ENCODE measurements around the gene VPS13D. TPM values are rescaled to one million over a fixed set of nuclear protein-coding genes. Genes with fewer than 3 reads are reported as not detected.

VPS13D gene
- polyA plus RNA-seq, 1 experiment, result 22.3 TPM

DNA sequence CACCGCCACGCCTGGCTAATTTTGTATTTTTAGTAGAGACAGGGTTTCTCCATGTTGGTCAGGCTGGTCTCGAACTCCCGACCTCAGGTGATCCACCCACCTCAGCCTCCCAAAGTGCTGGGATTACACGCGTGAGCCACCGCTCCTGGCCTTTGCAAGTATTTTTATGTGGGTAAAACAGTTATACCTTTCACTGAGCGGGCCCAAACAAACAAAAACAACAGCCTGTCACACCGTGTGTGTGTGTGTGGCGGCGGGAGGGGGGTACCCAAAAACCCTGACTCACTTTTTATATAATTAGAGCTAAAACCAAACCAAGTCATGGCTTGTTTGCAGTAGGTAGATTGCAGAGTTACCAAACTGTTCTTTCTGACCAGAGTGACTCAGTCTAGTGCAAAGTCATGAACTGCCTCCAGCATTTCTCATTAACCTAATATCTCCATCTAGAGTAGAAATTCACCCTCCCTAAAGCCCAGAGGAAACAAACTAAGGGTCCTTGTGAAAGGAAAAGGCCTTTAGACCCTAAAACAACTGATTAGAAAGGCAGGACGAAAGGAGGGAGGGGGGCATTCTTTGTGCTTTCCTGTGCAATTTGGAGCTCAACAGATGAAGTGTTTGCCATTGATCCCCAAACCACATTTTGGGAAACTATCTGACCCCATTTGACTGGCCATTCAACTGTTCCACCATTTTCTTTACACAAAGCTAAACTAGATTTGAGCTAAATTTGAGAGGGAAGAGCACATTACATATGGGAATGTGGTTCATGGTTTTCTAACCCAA is 207.2 kb downstream of the VPS13D start:
- no peak overlapping the region for H3K4me3 ChIP-seq (ENCODE audit: low read depth, low read length)
- no peaks in the 10 kb centered on the region; the same call in 1 of the 2 replicates for H3K36me3 ChIP-seq (ENCODE audit: control insufficient read depth, insufficient read depth, low read length)
- ChIA-PET CTCF (interaction anchor here (0.7 to 1.5 kb wide), 3 partner anchors 11 to 182 kb away, joined by 3 to 4 read pairs (median 3); no protein-coding TSS in a partner anchor), POLR2A (no interaction called here)
- TF ChIP-seq CTCF (IDR thresholded peaks at IDR 0.05; ENCODE audit: insufficient read depth, low read depth, low read length), result 0 out of 2 replicates have a peak, but pooled peaks have one; percentile 1
- H3K27me3 ChIP-seq (ENCODE audit: control insufficient read depth, insufficient read depth, low read length), result no peaks in the 10 kb centered on the region
- DNase-seq (ENCODE audit: low read depth), result peak; percentile 54

DNA sequence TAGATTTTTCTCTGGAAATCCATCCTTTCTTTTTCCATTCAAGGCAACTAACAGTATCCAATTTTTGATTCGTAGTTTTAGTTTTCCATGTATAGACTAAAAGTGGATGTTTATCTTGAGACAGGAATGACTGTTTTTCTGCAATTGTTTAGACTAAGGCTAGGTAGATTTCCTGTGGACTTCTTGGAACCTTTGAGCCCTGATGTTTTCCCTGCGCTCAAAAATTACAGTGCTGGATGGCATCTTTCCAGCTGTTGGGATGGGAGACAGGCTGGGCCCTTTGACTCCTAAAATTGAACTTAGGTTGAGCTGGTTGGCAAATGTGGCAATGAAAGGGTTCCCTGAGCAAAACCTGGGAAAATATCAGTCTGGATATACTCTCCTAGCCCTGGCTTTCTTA is 207.8 kb downstream of the VPS13D start:
- Histone ChIP-seq H3K27me3 (ENCODE audit: control insufficient read depth, insufficient read depth, low read length) (no peaks in the 10 kb centered on the region), H3K4me3 (ENCODE audit: low read depth, low read length) (no peak overlapping the region), H3K36me3 (ENCODE audit: control insufficient read depth, insufficient read depth, low read length) (no peaks in the 10 kb centered on the region; the same call in 1 of the 2 replicates)
- POLR2A ChIA-PET, result no interaction called here
- CTCF ChIA-PET, result interaction anchor here (1.0 to 1.5 kb wide), 2 partner anchors 11 to 31 kb away, joined by 3 to 4 read pairs; no protein-coding TSS in a partner anchor
- no peak for DNase-seq (ENCODE audit: low read depth)
- no peak for TF ChIP-seq CTCF (IDR thresholded peaks at IDR 0.05; ENCODE audit: insufficient read depth, low read depth, low read length)

DNA sequence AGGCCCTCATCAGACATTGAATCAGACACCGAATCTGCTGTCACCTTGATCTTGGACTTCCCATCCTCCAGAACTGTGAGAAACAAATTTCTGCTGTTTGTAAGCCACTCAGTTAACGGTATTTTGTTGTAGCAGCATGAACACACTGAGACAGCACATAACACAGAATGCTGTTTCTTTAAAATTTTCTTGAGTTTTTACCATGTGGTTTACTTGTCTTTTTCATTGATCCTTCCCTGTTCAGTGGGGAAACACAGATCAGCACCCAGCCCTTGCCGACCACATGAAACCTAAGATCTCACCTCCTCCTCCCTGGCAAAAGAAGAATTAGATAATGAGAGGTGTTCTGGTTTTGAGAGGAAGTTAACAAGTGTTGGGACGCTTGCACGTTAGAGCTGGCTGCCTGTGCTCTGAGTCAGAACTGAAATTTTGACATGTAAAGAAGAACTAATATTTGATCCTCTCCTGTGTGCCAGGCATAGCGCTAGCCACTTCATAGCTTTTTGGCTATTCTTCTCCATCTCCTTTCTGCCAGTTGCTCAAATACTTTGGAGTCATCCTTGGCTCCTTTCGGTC is 208.6 kb downstream of the VPS13D start:
- DNase-seq (ENCODE audit: low read depth), result no peak
- no peak for TF ChIP-seq CTCF (IDR thresholded peaks at IDR 0.05; ENCODE audit: insufficient read depth, low read depth, low read length)
- Histone ChIP-seq H3K4me3 (ENCODE audit: low read depth, low read length) (no peak overlapping the region), H3K27me3 (ENCODE audit: control insufficient read depth, insufficient read depth, low read length) (no peaks in the 10 kb centered on the region), H3K36me3 (ENCODE audit: control insufficient read depth, insufficient read depth, low read length) (no peaks in the 10 kb centered on the region; the same call in 1 of the 2 replicates)
- POLR2A ChIA-PET, result no interaction called here
- CTCF ChIA-PET, result interaction anchor here (0.8 to 1.5 kb wide), 3 partner anchors 10 to 31 kb away, joined by 3 to 6 read pairs (median 3); no protein-coding TSS in a partner anchor

- POLR2A ChIA-PET, result no interaction called here
- CTCF ChIA-PET, result interaction anchor here (0.7 to 1.4 kb wide), 3 partner anchors 13 to 32 kb away, joined by 3 to 6 read pairs (median 3); no protein-coding TSS in a partner anchor
These were observed 209.2 kb downstream of the VPS13D start for GRCh38 chr1:12439073-12439472.

More at GRCh38 chr1:12439073-12439472, 209.2 kb downstream of the VPS13D start:
- no peak for DNase-seq (ENCODE audit: low read depth)
- no peak for TF ChIP-seq CTCF (IDR thresholded peaks at IDR 0.05; ENCODE audit: insufficient read depth, low read depth, low read length)
- Histone ChIP-seq H3K27me3 (ENCODE audit: control insufficient read depth, insufficient read depth, low read length) (no peaks in the 10 kb centered on the region), H3K4me3 (ENCODE audit: low read depth, low read length) (no peak overlapping the region), H3K36me3 (ENCODE audit: control insufficient read depth, insufficient read depth, low read length) (no peaks in the 10 kb centered on the region; the same call in 1 of the 2 replicates)
